Iris pigment epithelial cell (primary cell): Measurements from ENCODE around the gene ZNF10.

Source experiments
- DNase-seq: peaks from one replicate; pipeline ENCODE4 v3.0.0-alpha.2; 2011; ENCODE audit warnings: low read depth

The ZNF10 gene

GRCh38 chr12:133201888-133202287, 71.5 kb downstream of the ZNF10 start:
- DNase-seq = no peak

GRCh38 chr12:133202493-133203343, 72.3 kb downstream of the ZNF10 start:
- peak; percentile 7 for DNase-seq

GRCh38 chr12:133203344-133204263, 73.2 kb downstream of the ZNF10 start:
- peak; percentile 29 for DNase-seq

- DNase-seq = no peak
Observed at GRCh38 chr12:133204264-133204603, 73.8 kb downstream of the ZNF10 start.

- no peak for DNase-seq
Observed at GRCh38 chr12:133206390-133206789, 76.0 kb downstream of the ZNF10 start.
